HG02943 (cell line): Measurements from ENCODE around the gene VIT.

ENCODE experiments used
- ATAC-seq: cut with Tn5 transposase; IDR thresholded peaks from one replicate; pipeline ENCODE4 v1.9.1; 2021; ENCODE audit warnings: mild to moderate bottlenecking, low read depth, moderate library complexity; ENCODE audit not compliant: unreplicated experiment

The VIT gene, protein sequence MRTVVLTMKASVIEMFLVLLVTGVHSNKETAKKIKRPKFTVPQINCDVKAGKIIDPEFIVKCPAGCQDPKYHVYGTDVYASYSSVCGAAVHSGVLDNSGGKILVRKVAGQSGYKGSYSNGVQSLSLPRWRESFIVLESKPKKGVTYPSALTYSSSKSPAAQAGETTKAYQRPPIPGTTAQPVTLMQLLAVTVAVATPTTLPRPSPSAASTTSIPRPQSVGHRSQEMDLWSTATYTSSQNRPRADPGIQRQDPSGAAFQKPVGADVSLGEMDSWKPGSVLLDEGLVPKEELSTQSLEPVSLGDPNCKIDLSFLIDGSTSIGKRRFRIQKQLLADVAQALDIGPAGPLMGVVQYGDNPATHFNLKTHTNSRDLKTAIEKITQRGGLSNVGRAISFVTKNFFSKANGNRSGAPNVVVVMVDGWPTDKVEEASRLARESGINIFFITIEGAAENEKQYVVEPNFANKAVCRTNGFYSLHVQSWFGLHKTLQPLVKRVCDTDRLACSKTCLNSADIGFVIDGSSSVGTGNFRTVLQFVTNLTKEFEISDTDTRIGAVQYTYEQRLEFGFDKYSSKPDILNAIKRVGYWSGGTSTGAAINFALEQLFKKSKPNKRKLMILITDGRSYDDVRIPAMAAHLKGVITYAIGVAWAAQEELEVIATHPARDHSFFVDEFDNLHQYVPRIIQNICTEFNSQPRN

DNA sequence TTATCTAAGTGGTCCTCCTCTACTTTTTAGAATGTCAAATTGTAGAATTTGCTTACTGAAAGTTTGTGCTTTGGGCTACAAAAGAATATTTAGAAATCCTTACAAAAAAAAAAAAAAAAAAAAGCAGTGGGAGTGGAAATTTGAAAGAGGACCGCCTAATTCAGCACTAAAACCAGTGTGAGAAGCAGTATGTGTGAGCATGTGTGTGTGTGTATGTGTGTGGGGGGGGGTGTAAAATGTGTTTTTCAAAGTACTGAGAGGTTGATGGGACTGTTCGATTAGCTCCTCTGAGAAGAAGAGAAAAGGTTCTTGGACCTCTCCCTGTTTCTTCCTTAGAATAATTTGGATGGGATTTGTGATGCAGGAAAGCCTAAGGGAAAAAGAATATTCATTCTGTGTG lies at the start of gene VIT:
TSS of gene VIT (plus strand) at position 175 of the 400 bp plus-strand sequence. CDS start 19,664 bp downstream, outside the sequence.
- no peak for ATAC-seq

DNA sequence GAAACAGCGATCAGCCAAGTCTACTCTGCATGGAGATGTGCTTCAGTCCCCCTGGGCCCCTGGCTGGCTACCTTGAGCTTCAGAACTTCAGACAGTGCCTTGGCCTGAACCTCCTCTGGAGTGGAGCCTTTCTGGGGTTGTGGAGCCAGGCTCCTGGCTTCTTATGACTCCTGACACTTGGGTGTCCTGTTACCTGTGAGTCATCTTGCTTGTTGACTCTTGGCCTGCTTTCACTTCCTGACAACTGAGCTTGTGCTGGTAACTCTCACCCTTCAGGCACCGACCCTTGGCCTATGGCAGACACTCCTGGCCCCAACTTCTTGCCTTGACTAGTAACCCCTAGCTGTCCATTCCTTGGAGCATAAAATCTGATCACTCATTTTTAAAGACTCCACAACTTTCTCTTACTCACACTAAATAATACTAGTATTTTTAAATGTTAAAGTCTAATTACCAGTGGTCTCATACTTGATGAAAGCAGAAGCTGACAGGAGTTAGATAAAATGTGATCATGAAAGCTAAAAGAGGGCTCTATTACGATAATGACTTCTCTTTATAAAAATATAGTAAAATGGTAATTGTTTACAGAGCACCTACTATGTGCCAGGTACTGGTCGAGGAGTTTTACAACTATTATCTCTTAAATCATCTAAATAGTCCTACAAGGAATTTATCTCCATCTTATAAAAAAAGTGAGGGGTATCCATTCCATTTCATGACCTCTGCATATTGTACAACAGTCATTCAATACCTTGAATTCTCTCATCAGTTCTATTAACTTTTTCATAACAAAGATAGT lies 46.3 kb upstream of the VIT start:
- no peak for ATAC-seq

DNA sequence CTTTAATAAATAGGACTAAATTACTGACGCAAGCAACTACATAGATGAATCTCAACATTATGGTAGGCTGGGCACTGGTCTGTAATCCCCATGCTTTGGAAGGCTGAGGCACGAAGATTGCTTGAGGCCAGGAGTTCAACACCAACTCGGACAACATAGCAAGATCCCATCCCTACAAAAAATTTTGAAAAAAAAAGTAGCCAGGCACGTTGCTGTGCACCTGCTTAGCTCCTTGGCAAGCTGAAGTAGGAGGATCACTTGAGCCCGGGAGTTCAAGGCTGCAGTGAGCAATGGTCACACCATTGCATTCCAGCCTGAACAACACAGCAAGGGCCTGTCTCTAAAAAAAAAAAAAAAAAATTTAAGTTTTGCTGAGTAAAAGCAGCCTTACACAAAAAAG lies 43.4 kb upstream of the VIT start:
- ATAC-seq = no peak

DNA sequence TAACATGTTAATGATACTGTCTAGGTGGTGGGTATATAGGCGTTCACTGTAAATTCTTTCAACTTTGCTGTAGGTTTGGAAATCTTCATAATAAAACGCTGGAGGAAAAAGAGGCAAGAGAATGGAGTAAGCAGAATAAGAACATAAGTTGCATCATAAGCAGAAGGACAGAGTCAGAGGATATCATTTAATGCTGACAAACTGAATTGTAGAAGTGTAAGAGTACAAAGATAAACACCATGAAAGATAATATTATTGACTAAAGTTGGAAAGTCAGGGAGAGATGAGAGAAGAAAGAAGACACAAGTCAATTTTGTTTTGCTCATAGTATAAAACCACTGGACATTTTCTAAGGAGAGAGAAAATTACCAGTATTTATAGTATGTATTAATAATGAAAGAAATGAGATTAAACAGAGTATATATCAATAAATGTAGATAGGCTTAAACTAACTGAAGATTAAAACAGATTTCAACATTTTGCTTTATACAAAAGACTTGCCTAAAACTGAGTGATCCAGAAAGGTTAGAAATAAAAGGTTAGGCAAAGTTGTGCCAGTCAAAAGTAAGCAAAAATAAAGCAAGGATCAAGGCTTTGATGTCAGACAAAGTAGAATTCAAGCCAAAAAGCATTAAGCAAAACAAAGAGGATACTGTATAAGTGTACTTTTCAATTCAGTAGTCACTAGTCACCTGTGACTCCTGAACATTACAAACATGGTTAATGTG lies 42.4 kb upstream of the VIT start:
- ATAC-seq = no peak

DNA sequence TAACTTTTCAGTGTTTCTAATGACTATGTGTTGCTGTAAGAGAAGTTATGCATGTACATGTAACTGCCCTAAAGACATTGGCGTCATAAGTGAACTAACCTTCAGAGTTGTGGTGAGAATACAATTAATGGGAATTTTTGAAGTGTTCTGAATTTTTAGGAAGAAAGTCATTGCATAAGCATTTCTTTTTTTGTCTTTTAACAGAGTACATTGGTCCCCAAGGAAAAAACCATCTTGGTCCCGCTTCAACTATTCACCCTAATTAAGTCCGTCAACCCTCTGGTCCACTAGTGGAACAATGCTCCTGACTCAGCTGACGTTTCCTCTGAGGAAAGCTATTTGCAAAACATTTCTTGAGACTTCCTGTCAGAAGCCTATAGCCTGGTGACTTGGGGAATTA lies 41.1 kb upstream of the VIT start:
- ATAC-seq = no peak

DNA sequence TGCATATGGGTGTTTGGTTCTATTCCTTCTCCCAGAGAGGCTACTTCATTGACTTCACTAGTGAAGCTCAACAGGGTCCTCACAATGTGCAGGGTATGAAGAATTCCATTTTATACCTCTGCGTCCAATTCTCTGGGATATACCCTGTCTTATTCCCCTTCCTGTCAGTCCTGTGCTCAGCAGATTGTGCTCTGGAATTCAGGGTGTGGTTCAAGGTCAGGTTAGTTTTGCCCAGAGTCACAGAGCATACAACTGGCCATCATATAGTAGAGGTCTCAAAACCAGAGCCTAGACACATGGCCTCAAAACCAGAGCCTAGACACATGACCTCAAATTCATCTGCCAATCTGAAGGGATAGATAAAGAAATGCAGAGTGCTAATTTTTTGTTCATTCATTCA lies 38.8 kb upstream of the VIT start:
- ATAC-seq = no peak

DNA sequence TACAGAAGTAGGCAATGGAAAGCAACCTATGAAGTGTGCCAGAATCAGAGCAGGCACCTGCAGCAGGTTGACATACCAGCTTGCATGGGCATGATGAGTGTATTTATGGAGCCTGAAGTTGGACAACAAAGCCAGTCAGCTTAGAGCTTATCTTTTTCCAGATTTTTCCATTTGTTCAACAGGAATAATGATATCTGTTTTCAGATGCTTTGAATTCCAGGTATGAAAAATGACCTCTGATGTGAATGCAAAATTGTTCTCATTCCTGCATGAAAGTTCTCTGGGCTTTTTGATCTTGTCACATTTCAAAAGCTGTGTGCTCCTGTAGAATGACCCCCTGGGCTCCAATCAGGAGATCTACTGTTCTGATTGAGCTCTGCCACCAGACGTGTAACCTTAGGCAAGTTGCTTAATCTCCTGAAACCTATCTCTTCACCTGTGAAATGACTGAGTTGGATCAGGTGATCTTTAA lies 38.2 kb upstream of the VIT start:
- no peak for ATAC-seq

DNA sequence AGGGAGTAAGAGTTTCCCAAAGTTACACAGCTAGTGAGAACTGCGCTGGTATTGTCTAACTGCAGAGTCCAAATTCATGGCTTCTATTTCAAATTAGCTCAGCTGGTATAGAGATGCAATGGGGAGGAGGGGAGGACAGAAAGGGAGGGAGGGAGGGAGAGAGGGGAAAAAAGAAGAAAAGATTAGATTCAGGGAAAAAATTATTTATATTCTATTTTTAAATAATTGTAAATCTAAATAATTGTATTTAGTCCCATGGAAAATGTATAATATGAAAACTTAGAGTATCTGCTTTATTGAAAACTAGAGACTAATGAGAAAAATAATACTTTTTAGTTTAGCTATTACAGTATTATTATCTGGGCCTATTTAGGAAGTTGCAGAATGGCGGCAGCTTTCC lies 37.3 kb upstream of the VIT start:
- ATAC-seq = no peak

DNA sequence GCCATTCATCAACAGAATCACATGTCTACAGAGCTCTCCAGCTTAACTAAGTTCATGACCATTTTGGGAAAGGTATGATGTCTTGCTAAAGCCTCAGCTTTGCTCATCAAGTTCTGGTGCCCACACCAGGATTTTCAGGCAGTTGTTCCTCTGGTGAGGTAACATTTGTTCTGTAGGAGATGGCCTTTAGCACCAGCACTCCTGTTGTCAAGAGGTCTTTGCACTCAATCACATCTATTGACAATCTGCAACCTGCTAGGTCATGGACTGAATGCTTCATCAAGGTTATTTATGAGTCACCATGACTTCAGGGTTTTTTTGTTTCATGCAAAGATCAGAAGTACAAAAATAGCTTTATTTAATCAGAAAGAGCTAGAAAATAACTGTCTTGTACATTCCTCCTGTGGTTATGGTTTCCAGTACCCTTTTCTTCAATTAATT lies 36.6 kb upstream of the VIT start:
- ATAC-seq = no peak

DNA sequence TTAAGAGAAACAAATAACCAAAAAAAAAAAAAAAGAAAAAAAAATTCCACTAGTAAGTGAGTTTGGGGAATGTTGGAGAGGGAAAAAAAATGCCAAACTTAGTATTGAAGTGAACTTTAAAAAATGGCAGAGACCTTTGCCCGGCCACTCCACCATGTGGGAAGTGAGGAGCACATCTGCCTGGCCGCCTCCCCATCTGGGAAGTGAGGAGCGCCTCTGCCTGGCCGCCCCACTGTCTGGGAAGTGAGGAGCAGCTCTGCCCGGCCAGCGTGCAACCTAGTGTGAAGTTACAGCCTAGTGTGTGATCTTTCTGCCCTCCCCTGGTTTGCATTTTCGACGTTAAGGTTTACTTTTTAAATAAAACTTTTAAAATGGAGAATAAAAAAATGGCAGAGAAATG lies 33.9 kb upstream of the VIT start:
- ATAC-seq = no peak

DNA sequence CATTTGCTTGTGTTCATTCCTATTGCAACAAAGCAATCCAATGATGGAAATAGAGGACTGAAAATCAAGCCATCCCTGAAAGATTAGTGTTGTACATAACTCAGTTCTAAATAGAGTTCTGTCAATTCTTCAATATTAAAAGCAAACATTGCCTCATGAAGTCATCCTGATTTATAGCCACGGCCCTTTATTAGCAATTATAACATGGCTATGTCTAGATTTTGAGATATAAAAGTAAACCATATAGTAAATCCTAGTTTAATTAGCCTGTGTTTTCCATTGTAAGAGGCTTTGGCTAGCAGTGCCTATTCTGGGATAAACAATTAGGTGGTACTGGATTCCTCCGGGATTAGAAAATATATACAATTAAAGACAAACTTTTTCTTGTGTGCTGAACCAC lies 33.2 kb upstream of the VIT start:
- ATAC-seq = no peak

DNA sequence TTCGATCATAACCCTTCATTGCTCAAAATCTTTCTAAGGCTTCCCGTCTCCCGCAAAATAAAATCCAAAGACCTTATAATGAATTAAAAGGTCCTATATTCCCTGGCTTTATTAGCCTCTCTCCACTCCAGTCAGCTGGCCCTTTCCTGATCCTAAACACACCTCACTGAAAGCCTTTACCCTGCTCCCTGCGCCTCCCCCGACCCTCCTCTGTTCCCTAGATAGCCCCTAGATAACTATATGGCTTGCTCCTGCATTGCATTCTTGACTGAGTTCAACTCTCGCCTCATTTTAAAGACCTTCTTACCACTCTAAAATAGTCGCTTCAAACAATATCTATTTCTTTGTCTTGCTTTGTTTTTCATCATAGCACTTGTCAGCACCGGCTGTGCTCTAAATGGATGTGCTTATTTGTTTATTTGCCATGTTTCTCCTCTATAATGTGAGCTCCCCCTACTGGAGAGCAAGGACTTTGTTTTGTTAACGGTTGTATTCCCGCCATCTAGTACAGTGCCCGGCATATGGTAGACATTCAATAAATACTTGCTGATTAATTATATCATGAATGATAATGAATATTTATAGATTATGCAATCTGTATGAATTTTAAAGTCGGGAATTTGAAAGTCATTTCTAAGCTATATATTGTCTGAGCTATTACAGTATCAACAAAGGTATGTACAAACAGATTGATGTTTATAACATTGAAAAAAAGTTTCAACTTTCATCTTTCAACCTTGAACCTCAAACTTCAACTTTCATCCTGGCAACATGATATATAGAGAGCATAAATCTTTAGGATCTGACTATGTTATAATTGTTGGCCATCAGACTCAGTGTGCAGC lies 32.4 kb upstream of the VIT start:
- peak; percentile 92 for ATAC-seq

DNA sequence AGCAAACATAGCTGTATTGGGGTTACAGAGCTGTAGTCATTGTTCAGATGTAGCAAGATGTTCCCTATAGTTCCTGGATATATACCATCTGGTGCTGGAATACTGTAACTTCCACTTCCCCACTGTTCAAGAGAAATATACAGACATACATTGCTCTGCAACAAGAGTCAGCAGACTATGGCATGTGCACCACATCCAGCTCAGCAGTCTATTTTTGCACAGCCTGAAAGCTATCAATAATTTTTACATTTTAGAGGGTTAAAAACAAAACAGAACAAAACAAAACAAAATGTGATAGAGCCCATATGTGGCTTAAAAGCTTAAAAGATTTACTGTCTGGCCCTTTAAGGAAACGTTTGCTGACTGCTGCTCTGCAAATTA lies 31.8 kb upstream of the VIT start:
- no peak for ATAC-seq

DNA sequence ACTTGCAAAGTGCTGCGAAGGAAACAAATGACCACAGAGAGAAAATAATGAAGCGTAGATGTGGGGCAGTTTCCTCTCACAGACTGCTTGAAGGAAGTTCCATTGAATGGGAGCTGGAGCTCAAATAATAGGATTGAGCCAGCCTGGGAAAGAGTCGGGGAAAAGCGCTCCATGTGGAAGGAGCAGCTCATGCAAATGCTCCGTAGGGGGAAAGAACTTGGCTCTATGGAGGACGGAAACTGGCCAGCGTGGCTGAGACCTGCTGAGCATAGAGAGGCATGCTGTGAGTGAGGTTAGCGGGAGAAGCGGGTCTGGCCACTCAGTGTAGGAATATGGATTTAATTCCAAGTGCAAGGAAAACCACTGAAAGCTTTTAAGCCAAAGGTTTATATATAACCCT lies 28.6 kb upstream of the VIT start:
- no peak for ATAC-seq

DNA sequence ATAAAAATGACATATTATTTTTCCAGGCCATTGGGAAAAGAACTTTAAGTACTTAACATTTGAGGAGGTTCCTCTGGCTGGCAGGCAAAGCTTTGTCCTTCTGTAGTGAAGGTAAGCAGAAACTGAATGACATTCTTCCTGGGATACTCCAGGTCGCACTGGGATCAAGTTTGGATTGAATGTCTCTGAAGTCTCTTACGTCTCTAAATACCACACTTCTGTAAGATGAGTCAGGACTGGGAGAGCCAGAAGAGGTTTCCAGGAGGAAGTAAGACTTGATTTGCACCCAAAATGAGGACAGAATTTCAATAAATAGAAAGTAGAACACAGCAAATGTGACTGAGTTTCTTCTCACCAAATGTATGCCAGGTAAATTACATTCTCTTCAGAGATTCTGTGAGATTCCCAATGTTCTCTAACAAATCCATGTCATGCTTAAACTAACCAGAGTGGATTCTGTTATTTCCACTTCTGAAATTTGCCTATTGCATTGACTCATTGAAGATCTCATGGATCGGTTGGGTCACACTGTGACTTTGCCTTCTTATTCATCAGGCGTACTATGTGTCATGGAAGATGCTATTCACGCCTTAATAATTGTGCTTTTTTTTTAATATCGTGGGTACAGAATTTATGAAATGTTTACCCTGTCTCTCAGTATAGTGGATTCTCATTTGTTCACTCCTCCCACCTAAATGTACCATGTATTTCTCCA lies 25.5 kb upstream of the VIT start:
- no peak for ATAC-seq

DNA sequence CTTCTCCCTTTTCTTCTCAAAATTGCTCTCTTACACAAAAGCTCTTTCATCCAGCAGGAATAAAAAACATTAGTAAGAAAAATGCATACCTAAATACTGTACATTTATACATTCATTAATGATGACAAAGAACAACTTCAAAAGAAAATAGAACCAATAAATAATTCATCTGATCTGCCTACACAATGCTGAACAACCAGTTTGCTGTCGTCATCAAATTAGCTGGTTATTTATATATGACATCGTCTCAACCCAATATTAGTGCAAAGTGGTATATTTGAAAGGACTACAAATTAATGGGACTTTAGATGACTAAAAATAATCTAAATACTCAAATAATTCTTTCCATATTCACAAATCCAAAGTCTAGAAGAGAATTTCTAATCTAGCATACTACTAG lies 24.8 kb upstream of the VIT start:
- ATAC-seq = no peak

DNA sequence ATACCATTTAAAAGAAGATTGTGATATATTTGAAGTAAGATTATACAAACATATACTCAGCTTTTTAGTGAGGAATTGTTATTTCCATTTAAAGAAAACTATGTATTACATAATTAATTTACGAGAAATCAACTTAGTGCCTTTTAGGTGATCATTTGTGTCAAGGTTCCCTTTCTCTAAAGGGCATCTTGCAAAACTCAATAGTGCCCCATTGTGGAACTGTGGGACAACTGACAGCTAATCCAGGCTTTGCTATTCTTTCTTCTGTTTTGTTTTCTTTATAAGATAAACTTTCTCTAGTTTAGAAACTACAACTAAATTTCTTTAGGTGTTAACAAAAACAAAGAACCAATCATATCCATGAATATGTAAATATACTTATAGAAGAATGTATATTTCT lies 24.3 kb upstream of the VIT start:
- ATAC-seq = no peak

DNA sequence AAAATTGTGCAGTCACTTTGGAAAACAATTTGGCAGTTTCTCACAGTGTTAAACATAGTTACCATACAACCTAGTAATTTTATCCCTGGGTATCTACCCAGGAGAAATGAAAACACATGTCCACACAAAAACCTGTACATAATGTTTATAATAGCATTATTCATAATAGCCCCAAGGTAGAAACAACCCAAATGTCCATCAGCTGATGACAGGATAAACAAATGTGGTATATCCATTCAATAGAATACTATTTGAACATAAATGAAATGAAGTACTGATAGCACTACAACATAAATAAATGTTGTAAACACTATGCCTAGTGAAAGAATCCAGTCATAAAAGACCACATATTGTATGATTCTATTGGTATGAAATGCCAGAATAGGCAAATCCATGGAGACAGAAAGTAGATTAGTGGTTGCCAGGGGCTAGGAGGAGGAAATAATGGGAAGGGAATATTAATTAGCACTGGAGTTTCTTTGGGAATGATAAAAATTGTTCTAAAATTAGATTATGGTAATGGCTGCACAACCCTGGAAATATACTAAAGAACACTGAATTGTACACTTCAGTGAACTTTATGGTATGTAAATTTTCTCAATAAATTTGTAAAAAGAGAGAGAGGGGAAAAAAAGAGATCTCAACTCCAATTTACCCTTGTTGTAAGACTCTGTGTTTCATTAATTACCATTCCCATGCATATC lies 20.8 kb upstream of the VIT start:
- no peak for ATAC-seq
